HG03139 (cell line): ENCODE measurements around the gene SLC27A4.
A peak's percentile ranks its signal among the peaks of the same experiment; 100 is the strongest.

ENCODE experiments used
- ATAC-seq: cut with Tn5 transposase; IDR thresholded peaks from one replicate; pipeline ENCODE4 v1.9.1; 2021; ENCODE audit not compliant: unreplicated experiment

The SLC27A4 gene

DNA sequence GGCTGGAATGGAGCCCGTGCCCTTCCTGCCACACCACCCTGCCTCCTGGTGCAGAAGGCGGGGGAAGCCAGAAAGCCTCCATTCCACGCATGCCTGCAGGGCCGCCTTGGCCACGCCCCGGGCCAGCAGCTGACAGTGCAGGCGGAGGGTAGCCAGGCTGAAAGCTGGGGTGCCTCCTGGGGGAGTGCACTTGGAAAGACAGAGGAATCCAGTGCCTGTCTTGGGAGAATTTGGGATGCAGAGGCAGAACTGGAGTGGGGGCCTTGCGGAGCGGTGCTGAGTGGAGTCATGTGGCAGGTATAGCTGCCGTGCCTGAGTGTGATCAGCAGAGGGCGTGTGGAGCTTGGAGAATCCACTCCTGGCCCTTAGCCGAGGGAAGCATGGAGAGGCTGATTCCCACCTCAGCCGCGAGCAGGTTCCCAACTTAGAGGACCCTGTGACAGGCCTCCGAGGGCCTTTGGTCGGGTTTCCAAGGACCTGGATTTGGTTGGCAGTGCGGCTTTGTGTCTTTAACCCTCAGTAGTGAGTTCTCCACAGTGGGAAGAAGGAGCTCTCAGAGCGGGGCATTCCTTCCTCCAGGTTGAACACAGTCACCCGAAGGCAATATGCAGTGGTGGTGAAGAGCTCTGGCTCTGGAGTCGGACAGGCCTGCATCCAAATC is 21.8 kb downstream of the SLC27A4 start:
- ATAC-seq = peak; percentile 66

DNA sequence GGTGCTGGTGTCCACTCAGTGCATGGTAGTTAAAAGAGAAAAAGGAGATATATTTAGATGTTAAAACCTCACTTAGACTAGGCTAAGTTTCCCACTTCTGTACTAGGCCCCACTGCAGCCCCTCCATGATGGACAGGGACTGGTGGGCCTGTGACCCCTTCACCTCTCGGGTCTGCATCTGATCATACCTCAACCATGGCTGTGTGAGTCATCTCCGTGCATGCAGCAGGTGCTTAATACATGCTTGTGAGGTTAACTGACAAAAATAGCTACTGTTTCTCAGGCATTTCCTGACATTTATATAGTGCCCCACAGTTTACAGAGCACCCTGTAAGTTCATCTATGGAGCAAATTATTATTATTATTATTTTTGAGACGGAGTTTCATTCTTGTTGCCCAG is 22.4 kb downstream of the SLC27A4 start:
- ATAC-seq = no peak

DNA sequence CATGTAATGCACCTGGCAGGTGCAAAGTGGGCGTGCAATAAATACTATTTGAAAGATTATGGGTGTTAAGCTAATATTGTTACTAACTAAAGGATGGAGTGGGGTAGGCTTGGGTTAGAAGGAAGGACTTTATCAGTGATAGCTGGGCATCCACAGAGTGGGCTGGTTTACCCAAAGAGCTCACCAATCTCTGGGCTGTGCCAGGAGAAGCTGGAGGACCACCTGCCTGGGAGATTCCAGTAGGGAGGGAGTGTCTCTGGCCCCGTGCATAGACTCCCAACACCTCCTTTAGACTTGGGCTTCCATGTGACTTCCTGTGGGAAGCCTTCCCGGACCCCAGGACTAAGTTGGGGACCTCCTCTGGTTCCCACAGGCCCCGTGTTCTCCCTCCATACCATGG is 25.2 kb downstream of the SLC27A4 start:
- ATAC-seq = no peak

DNA sequence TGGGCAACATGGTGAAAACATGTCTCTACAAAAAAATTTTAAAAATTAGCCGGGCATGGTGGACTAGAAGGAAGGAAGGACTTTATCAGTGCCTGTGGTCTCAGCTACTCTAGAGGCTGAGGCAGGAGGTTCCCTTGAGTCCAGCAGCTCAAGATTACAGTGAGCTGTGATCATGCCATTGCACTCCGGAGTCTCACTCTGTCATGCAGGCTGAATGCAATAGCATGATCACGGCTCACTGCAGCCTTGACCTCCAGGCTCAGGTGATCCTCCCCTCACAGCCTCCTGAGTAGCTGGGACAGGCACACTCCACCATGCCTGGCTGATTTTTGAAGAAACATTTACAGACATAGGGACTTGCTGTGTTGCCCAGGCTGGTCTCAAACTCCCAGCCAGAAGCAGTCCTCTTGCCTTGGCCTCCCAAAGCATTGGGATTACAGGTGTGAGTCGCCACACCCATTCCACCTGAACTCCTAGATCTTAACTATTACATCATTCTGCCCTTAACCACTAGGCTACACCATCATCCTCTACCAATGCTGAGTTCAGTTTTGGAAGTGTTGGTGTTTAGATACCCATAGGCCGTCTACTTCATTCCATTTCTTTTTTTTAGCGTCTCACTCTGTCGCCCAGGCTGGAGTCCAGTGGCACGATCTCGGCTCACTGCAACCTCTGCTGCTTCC is 28.8 kb downstream of the SLC27A4 start:
- ATAC-seq = no peak

DNA sequence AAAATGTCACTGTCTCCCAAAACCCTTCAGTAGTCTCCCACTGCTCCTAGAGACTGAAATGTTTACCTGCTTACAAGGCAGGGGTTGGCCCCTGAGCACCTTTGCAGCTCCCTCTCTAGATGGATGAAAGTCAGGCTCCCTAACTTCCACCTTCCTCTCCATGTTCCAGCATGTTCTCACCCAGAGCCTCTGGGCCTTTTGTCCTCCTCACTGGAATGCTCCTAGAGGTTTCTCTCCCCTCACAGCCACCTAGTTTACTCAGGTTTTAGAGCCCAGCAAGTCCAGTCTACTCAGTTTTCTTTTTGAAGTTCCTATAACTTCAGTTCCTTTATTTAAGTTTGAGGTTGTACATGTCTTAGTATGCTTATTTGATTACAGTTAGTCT is 30.0 kb downstream of the SLC27A4 start:
- no peak for ATAC-seq

DNA sequence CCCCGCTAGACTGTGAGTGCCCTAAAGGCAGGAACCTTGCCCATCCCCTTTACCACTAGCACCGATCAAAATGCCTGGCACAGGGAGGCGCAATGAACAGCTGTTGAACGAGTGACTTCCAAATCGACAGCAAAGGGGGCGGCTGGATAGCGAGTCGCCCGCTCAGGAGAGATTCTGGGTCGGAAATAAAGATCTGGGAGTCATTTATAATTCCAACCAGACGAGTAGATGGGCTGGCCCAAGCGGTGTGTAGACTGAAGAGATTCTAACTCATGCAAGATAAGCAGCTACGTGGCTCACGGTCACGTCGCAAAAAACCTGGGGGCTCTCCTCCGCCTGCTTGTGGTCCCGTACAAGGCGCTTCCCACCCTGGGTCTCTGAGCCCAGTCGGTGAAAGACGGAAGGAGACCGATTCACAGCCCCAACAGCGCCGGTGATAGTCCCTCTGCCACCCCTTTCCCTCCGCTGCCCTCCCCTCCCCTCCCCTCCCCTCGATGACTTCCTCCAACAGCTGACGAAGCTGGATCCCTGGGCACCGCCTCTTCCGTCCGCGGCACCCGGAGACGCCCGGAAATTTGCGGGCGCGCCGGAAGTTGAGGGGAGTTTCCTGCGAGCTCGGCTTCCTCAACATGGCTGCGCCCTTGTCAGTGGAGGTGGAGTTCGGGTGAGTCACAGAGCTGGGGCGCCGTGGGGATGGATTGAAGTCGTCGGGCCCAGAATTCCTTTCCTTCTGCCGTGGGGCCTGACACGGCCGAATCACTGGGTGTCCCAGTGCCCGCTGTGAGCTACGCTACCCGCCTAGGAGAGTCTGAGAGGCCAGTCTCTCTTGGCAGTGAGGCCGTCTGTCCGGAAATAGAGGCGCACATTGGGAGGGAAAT is 30.7 kb downstream of the SLC27A4 start, which contains the start of gene URM1:
Gene URM1, plus strand, starts transcription at position 623 of the 878 bp plus-strand sequence. Its CDS starts 7 bp downstream, at position 630.
- ATAC-seq = peak; percentile 77

DNA sequence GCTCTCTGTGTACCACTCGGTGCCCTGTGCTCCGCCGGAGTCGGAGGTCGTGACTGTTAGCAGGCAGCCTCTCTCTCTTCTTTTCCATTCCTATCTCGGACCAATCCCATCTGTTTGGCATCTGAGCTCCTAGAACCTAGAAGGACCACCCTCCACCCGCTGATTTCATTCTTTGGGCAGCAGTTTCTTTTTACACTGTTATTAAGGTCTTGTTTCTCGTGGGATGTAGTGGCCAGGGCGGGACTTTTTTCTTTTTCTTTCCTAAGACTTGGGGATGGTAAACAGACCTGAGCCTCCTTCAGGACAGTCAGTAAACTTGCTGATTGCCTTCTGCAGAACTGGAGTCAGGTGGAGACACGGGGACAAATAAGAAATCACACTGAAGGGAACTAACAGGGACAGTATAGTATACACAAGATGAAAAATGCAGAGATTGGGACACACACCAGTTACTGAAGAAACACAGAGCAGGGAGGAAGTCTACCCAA is 31.3 kb downstream of the SLC27A4 start:
- no peak for ATAC-seq

DNA sequence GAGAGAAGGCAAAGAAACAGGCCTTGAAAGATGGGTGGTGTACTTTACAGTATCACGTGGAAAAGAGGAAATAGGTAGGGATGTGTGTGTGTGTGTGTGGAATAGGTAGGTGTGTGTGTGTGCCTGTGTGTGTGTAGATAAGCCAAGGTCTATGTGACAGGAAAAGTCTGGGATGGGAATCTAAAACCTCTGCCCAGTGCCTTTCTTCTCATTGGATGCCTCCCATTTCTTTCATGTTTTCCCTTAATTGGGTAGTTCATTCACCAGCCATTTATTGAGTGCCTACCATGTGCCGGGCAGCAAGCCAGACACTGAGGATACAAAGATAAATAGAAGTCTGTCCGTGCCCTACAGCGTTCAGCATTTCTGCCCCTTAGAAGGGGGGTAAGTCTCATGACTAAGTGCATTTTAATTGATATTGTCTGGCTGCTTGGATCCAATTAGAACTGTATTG is 31.9 kb downstream of the SLC27A4 start:
- ATAC-seq = no peak

DNA sequence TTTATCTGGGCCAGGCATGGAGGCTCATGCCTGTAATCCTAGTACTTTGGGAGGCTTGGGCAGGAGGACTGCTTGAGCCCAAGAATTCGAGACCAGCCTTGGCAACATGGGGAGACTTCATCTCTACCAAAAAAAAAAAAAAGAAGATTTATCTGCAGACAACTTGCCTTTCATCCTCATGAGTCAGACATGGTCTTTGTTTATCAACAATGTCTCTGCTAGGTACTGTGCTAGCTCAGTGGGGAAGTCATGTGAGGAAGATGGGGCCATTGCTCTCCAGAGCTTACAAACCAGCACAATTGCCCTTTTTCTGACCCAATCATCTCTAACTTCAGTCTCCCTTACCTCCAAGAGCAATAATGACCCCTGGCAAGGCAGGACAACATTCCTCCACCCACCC is 32.5 kb downstream of the SLC27A4 start:
- ATAC-seq = no peak

DNA sequence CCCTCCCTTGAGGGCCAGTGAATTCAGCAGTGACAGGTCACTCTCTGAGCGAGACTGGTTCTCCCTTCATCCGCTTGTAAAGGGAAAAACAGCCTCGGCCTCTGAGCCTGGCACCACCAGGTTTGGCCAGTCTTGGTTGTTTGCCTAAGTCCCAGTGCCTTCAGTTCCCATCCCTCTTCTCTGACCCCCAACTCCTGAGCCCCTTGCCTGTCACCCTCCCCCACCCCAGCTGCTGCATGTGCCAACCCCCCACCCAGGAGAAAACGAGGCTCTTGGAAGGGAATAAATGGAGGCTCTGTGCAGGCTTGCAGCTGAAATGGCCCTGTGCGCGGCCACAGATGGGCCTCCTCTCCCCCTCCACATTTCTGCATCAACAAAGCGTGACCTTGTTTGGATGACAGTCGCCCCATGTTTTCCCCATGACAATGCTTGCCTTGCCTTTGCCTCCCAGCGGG is 33.9 kb downstream of the SLC27A4 start:
- ATAC-seq = no peak

DNA sequence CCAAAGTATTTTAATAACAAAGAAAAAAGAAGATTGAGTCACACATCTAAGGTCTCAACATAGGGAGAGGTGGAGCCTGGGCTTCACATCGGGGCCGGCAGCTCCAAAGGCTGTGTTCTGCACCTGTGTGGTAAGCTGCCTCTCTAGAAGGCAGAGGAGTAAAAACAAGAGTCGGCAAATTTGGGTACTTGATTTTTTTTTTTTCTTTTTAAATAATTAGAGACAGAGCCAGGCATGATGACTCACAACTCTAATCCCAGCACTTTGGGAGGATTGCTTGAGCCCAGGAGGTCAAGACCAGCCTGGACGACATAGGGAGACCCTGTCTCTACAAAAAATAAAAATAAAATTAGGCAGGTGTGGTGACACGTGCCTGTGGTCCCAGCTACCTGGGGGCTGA is 35.5 kb downstream of the SLC27A4 start:
- no peak for ATAC-seq

DNA sequence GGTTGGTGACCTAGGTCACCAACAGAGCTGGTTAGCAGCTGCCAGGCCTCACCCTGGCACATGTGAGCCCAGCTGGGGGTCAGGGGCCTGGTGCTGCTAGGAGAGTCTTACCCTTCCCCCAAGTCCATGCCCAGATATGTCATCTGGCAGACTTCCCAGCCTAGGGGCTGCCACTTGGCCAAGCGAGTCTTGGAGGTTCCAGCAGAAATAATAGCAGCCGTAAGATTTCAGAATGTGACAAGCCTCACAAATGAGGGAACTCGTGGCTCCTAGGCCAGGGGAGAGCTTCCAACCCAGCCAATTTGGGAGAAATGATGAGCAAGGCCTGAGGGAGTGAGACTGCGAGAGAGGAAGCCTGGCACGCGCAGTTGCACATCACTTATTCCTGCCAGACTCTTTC is 41.9 kb downstream of the SLC27A4 start:
- no peak for ATAC-seq

DNA sequence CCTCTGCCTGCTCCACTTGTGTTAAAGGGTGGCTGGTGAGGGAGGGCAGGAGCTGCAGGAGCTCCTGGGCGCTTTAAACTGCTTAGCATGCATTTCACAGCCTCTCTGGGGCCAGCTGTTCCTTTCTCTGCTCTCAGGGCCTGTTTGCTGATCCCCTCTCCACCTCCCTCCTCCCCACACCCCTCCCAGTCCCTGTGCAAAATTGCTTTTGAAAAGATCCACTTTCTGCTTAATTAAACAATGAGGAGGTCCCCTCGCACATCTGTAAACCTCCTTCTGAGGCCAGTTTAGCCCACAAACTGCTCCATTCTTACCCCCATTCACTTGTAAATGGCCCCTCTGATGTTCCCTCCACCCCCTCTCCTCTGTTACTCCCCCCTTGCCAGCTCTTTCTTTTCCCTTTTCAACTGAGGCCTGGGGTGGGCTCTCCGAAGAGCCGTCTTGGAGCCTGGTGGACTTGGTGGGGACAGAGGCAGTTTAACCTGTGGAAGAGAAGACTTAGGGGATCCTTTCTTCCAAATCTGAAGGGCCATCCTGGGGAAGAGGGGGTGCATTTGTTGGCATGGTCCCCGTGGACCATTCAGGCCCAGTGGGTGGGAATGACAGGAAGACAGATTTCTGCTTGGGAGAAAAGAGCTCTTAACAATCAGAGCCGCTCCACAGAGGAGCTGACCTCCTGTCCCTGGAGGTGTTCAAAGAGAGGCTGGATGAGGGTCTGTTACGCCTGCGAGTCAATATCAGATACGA is 42.9 kb downstream of the SLC27A4 start:
- no peak for ATAC-seq

DNA sequence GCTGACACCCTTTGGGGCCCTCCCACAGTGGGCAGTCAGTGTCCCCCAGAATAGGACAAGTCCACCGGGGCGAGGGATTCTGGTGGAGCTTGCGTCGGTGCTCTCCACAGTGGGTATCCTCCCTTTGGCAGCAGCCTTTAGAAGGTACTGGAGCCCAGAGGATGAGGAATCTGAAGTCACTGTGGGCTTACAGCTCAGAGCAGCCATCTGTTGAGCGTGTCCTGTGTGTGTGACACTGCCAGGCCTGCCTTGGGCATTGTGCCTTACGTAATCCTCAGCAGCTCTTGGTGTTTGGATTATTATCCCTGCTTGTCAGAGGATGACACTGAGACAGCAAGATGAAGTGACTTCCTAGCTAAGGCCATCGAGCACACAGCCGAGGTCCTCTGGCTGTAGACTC is 43.5 kb downstream of the SLC27A4 start:
- no peak for ATAC-seq

DNA sequence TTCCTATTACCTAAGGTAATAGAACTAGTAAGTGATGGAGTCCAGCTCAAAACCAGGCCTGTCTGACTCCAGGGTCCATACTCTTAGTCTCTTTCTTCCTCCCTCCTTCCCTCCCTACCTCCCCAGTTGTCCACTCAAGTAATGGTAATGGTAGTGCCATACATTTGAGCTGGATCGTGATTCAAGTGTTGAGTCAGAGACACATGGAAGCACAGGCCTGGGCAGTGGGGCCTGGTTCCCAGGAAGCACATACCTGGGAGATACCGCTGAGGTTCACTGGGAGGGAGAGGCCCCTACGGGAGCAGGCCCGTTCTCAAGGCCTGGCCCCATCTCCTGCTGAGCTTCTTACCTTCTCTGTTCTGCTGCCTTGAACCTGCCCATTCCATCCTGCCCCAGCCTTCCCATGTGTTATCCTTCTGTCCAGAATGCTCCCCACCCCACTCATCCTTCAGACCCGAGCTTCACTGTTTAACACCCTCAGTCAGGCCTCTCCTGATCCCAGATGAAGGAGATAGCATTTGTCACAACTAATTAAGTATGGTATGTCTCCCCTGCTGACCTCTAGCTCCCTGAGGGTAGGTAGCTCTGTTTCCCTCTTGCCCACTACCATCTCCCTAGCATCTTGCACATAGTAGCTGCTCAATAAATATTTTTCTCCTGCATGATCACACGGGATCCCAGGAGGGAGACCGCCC is 44.6 kb downstream of the SLC27A4 start:
- ATAC-seq = no peak

DNA sequence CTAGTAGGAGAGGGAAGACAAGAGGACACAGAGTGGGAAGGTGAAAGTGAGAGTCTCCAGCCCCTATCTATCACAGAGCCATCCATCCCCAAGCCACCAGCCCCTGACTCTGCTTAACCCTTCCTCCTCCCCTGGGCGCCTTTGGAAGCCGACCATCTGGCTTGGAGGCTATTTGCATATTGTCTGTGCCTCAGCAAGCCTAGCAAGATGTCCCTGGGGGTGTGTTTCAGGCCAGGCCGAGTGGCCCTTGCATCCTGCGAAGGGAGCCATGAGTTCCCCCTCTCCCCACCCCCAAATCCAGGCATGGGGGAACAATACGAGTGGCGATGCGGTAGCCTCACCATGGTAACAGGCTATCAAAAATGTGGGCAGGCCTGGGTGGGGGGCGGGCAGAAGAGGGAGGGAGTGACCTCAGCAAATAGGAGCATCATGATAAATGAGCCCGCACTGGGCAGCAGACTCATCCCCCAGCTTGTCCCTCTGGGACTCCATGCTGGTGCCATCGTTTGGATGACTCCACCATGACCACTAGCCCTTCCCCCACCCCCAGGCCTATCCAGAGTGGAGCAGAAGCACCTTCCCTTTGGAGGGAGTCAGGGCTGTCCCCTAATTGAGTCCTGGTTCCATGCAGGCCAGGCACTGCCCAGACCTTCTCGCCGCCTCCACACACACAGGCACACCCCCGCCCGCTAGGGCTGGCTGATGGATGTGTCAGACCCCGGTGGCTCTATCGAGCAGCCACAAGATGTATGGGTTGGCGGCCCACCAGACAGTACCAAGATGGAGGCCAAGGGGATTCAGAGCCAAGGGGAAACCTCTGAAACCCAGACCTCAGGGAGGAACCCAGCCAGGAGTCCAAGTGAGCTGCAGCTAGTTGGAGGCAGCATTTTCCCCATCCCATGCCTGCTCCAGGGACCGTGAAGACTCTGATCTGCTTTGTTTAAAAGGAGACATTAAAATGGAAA is 45.5 kb downstream of the SLC27A4 start:
- ATAC-seq = no peak

DNA sequence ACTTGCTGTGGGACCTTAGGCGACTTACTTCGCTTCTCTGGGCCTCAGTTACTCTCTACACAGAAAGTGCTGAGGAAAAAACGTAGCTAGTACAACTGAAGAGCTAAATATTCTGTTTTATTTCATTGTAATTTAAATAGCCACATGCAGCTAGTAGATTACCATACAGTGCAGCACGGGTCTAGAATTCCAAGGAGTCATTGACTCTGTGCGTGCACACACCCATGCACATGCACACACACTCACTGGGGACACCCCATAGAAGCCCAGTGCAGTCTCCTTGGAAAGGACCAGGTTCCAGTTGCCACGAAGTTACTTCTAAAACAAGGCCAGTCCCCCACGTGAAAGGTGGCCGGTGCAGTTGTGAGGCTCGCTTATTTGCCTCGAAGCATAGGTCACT is 47.8 kb downstream of the SLC27A4 start:
- no peak for ATAC-seq

DNA sequence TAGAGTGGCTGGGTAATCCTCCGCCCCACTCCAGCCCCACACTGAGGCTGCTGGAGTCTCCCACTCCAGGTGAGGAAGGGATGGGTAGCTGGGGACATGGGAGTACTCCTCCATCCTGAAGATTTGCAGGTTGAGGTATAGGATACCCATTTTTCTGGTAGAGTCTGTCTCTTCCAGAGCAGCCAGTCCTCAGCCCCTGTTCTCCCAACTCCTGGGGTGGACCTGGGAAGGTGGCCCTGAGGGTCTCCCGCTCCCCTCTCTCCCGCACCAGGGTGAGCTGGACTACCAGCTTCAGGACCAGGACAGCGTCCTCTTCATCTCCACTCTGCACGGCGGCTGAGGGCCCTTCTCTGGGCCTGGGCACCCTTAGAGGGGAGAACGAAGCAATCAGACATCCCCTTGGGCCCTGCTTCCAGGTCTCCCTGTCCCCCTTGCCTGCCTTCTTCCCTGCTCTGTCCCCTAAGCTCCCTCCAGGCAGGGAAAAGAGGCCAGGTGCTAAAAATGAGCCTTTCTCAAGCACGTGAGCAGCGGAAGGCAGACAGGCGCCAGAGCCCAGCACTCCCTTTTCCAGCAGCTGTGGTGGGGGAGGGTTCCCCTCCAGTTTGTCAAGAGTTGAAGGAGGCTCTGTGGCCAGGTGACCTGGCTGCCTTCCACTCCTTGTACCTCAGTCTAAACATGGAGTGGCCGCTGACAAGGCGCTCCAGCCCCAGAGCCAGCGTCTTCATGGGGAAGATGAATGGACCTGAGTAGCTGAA is 49.2 kb downstream of the SLC27A4 start:
- no peak for ATAC-seq
